SJCRH30 (cell line): ENCODE measurements around the gene R3HDML. TPM values are rescaled to one million over a fixed set of nuclear protein-coding genes. Genes with fewer than 3 reads are reported as not detected.

Experiments
- DNase-seq, 2 experiments: peaks; one replicate each; pipeline ENCODE4 v3.0.0-alpha.2; 2015 to 2020
- H3K27ac ChIP-seq: fragments of 250-450 bp; sonication (Bioruptor Pico); 2 replicates; pipeline ENCODE4 v1.5.1; 2020; ENCODE audit warnings: mild to moderate bottlenecking, moderate library complexity
- H3K27me3 ChIP-seq: fragments of 250-450 bp; sonication (Bioruptor Pico); 2 replicates; pipeline ENCODE4 v1.5.1; 2020; ENCODE audit warnings: mild to moderate bottlenecking, moderate library complexity
- H3K36me3 ChIP-seq: fragments of 250-450 bp; sonication (Bioruptor Pico); 2 replicates; pipeline ENCODE4 v1.5.1; 2020; ENCODE audit warnings: mild to moderate bottlenecking, moderate library complexity
- H3K4me1 ChIP-seq: fragments of 250-450 bp; sonication (Bioruptor Pico); 2 replicates; pipeline ENCODE4 v1.5.1; 2020; ENCODE audit warnings: mild to moderate bottlenecking, moderate library complexity
- H3K4me3 ChIP-seq: fragments of 250-450 bp; sonication (Bioruptor Pico); 2 replicates; pipeline ENCODE4 v1.5.1; 2020; ENCODE audit warnings: mild to moderate bottlenecking, moderate library complexity
- H3K9me3 ChIP-seq: fragments of 250-450 bp; sonication (Bioruptor Pico); replicated peaks from 2 replicates; pipeline ENCODE4 v1.5.1; 2020; ENCODE audit warnings: mild to moderate bottlenecking, moderate library complexity
- total RNA-seq: library from RNA; depleted of rRNA; stranded (reverse); fragments of >200 nt; shearing (Covaris generic); gene quantifications from 2 replicates; pipeline ENCODE4 v1.2.3, GENCODE V29; 2014

R3HDML gene
- total RNA-seq, 1 experiment from 2014 or later: not detected

DNA sequence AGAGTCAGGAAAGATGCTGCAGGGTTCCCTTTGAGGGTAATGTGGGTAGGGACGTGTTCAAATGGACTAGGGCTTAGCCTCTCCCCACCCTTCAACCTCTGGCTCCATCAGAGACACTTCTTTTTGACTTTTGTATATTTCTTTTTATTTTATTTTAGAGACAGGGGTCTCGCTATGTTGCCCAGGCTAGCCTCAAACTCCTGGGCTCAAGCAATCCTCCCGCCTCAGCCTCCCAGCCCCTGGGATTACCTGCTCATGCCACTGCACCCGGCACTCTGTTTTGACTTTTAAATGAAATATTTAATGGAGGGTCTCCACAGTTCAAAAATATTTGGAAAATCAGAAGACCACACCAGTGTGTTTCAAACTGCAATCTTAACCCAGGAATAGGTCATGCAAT is 27.2 kb downstream of the R3HDML start:
- Histone ChIP-seq H3K4me1 (no peaks in the 10 kb centered on the region), H3K4me3 (no peak overlapping the region), H3K9me3 (no peaks in the 10 kb centered on the region), H3K36me3 (no peaks in the 10 kb centered on the region), H3K27me3 (0 out of 2 replicates have a peak, but pooled peaks cover 6% of the 10 kb centered on the region), H3K27ac (no peak overlapping the region)
- DNase-seq: no peak

GRCh38 chr20:44364780-44365179 is 27.9 kb downstream of the R3HDML start:
- Histone ChIP-seq H3K36me3 (no peaks in the 10 kb centered on the region), H3K4me3 (no peak overlapping the region), H3K4me1 (no peaks in the 10 kb centered on the region), H3K27ac (no peak overlapping the region), H3K9me3 (no peaks in the 10 kb centered on the region), H3K27me3 (0 out of 2 replicates have a peak, but pooled peaks cover 6% of the 10 kb centered on the region)
- DNase-seq: no peak

DNA sequence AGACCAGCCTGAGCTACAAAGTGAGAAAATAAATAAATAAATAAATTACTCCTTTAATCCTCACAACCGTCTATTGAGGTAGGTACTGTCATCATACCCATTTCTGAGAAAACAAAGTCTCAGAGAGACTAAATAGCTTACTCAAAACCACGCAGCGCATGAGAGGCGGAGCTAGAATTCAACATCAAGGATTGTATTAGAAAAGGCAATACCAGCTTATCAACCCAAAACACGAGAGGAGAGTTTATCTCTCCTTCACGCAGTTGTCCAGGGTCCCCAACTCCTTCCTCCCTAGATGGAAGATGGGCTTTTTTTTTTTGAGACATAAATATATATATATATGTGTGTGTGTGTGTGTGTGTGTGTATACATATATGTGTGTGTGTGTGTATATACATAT is 30.9 kb downstream of the R3HDML start:
- DNase-seq: no peak

DNA sequence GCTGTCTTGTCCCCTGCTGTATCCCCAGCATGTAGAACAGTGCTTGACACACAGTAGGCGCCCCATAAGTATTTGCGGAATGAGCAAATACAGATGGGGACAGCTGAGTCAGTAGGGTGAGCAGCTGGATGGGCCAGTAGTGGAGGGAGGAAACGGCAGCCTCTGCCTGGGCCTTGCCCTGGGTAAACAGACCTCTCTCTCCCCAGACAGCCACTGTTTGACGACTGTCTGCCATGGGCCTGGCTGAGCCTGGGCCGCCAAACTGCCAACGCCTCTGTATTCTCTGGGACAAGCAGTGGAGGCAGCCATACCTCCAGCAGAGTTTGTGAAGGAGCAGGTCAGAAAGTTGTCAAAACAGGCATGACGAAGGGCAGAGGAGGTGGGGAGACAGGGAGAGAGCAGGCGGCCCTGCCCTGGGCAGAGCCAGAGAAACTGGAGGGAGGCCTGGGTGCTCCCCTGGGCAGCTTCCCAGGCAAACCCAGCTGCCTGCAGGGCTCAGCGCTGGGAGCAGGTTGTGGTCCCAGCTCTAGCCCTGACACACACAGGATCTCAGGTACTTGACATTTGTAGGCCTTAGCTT is 33.9 kb downstream of the R3HDML start:
- no peak overlapping the region for H3K27ac ChIP-seq
- H3K4me1 ChIP-seq: no peaks in the 10 kb centered on the region
- 0 out of 2 replicates have a peak, but pooled peaks cover 8% of the 10 kb centered on the region for H3K27me3 ChIP-seq
- no peaks in the 10 kb centered on the region for H3K9me3 ChIP-seq
- DNase-seq: peak; percentile 39 to 40
- H3K36me3 ChIP-seq: no peaks in the 10 kb centered on the region
- H3K4me3 ChIP-seq: no peak overlapping the region

More for the DNA sequence above, 30.9 kb downstream of the R3HDML start:
- Histone ChIP-seq H3K36me3 (no peaks in the 10 kb centered on the region), H3K27ac (no peak overlapping the region), H3K27me3 (no peaks in the 10 kb centered on the region), H3K4me1 (no peaks in the 10 kb centered on the region), H3K4me3 (no peak overlapping the region), H3K9me3 (no peaks in the 10 kb centered on the region)

GRCh38 chr20:44382641-44383040 is 45.8 kb downstream of the R3HDML start:
- Histone ChIP-seq H3K36me3 (no peaks in the 10 kb centered on the region), H3K4me3 (no peak overlapping the region), H3K4me1 (no peaks in the 10 kb centered on the region), H3K9me3 (no peaks in the 10 kb centered on the region), H3K27me3 (peaks cover 22% of the 10 kb centered on the region), H3K27ac (no peak overlapping the region)
- no peak for DNase-seq

DNA sequence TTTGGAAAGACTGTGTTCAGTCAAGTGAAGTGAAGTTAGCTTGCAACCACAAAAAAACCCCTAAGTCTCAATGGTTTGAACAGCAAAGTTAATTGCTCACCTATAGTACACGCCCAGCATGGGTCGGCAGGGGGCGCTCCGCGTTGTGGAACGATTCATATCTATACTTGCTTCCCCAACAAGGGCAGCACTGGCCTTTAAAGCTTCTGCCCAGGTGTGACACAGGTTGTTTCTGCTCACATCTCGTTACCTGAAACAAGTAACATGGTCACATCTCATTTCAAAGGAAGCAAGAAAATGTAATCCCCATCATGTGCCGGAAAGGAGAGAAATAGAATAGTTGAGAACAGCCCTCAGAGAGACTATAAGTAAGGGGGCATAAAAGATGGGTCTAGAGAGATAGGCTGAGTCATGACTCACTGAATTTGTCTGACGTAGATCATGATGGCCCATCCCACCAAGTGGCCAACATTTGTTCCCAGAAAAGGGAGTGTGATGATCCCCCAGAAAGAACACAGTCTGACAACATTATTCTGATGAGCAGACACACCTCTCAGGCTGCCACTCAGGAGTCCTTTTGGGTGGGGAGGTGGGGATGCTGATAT is 47.7 kb downstream of the R3HDML start:
- no peaks in the 10 kb centered on the region for H3K36me3 ChIP-seq
- H3K4me3 ChIP-seq: no peak overlapping the region
- H3K27me3 ChIP-seq: peaks cover 30% of the 10 kb centered on the region
- no peaks in the 10 kb centered on the region for H3K9me3 ChIP-seq
- DNase-seq: peak; percentile 83 to 89
- no peaks in the 10 kb centered on the region for H3K4me1 ChIP-seq
- H3K27ac ChIP-seq: no peak overlapping the region

DNA sequence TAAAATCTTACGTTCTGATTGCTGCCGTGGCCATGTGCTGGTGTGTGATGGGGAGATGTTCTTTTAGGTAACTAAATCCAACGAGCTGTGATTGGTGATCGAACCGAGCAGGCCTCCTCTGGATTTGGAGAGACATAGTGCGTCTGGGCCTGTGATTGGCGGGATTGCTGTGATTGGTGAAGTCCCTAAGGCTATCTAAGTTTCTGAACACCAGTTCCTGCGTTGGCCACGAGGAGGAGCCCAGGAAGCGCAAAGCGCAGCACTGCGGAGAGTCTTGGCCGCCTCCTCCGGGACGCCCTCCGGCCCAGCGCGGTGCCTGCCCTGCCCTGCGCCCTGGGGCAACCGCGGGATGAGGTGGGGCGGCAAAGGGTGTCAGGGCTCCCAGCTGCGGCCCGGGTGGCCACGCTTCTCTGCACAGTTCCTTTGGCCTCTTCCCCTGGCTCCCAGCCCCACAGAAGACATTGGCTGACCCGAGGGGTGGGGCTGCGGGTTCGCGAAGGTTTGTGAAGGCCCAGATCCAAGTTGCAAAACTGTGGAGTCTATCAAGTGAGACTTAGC is 51.7 kb downstream of the R3HDML start:
- no peaks in the 10 kb centered on the region for H3K9me3 ChIP-seq
- DNase-seq: peak; percentile 55 to 64
- H3K36me3 ChIP-seq: no peaks in the 10 kb centered on the region
- H3K27me3 ChIP-seq: peaks cover 44% of the 10 kb centered on the region
- H3K4me1 ChIP-seq: no peaks in the 10 kb centered on the region
- H3K4me3 ChIP-seq: no peak overlapping the region
- no peak overlapping the region for H3K27ac ChIP-seq

DNA sequence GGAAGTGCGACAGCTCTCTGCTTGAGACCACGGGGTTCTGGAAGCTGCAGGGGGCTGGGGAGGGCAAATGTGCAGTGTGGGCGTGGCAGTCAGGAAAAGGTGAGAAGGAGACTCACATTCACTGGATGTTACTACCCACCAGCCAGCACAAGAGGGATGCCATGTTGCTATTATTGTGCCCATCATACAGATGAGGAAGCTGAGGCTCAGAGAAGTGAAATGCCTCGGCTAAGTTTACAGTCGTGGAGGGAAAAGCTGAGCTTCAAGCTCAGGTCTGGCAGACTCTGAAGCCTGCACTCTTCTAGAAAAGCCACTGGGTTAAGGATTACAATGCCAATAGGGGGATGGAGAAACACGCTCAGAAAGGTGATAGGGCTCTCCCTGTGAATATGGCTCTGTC is 53.0 kb downstream of the R3HDML start:
- DNase-seq: no peak
- H3K4me1 ChIP-seq: no peaks in the 10 kb centered on the region
- H3K27me3 ChIP-seq: peaks cover 55% of the 10 kb centered on the region
- no peaks in the 10 kb centered on the region for H3K9me3 ChIP-seq
- no peak overlapping the region for H3K4me3 ChIP-seq
- no peaks in the 10 kb centered on the region for H3K36me3 ChIP-seq
- H3K27ac ChIP-seq: no peak overlapping the region

DNA sequence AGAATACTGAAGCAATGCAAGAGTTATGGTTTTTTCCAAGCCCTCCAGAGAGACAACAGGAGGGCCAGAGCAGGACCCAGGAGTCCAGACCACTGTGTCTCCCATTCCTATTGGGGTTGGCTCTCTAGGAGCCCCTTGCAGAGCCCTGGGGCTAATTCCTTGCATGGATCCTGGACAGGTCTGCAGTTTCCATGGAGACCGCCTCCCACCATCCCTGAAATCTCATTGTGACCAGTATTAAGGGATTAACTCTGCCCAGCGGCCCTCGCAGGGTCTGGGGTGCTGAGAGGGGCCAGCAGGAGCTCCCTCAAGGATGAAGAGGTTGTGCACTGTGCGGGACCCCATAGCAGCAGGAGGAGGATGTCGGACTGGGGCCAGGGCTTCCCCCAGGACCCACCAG is 53.4 kb downstream of the R3HDML start:
- DNase-seq: no peak
- no peaks in the 10 kb centered on the region for H3K4me1 ChIP-seq
- H3K27ac ChIP-seq: no peak overlapping the region
- peaks cover 59% of the 10 kb centered on the region for H3K27me3 ChIP-seq
- H3K4me3 ChIP-seq: no peak overlapping the region
- no peaks in the 10 kb centered on the region for H3K9me3 ChIP-seq
- no peaks in the 10 kb centered on the region for H3K36me3 ChIP-seq

DNA sequence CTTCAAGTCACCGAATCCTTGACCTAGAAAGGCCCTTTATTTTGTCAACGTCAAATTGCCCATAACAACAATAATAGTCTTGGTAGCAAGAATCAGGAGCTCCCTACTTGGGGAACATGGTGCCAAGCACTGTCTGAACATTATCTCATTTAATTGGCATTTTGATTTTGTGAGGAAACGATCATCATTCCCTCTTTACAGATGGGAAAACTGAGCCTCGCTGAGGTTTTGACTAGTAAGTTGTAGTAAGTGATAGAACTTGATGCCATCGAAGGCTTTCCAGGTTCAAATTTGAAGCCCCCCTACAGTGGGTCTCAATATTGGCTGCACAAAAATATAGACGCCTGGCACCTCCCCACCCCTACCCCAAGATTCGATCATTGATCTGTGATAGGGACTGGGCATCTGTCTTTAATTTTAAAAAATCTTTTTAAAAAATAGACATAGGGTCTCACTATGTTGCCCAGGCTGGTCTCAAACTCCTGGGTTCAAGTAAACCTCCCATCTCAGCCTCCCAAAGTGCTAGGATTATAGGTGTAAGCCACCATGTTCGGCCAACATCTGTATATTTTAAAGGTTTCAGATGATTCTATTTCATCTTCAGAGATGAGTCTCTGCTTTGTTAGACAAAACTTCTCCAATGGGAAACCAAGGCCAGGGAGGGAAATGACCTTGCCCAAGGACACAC is 55.4 kb downstream of the R3HDML start:
- Histone ChIP-seq H3K27me3 (peaks cover 57% of the 10 kb centered on the region), H3K36me3 (no peaks in the 10 kb centered on the region), H3K4me3 (no peak overlapping the region), H3K27ac (no peak overlapping the region), H3K9me3 (no peaks in the 10 kb centered on the region), H3K4me1 (no peaks in the 10 kb centered on the region)
- no peak for DNase-seq

- Histone ChIP-seq H3K27ac (no peak overlapping the region), H3K27me3 (peaks cover 61% of the 10 kb centered on the region), H3K9me3 (no peaks in the 10 kb centered on the region), H3K4me1 (no peaks in the 10 kb centered on the region), H3K4me3 (no peak overlapping the region), H3K36me3 (no peaks in the 10 kb centered on the region)
- no peak for DNase-seq
These were observed 56.1 kb downstream of the R3HDML start for GRCh38 chr20:44392776-44393607.

DNA sequence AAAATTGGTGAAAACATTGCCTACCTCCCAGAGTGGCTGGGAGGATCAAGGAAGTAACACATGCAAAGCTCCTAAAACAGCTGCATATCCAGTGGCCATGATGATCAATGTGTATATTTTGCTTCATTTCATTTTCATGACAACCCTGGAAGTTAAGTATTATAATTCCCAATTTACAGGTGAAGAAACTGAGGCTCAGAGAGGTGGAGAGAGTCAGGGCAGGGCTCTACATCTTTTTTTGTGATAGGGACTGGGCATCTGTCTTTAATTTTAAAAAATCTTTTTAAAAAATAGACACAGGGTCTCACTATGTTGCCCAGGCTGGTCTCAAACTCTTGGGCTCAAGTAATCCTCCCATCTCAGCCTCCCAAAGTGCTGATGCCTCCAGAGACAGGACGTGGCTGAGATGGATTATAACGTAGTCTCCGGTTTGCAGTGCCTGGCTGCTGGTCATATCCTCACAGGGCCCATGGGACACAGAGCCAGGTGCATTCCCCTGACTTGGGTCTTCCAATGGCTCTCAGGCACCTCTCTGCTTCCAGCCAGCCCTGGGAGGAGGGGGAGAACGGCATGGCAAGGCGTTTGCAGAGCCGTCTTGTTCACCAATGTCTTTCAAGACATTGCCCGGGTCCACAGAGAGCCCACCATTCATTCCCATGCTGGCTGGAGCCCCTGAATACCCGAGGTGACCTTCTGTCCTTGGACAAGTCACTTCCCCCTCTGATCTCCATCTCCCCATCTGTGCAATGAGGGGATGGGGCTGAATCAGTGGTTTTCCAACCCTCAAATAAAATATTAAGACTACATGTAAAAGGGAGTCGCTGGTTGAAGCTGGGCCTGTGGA is 57.0 kb downstream of the R3HDML start:
- DNase-seq: no peak
- Histone ChIP-seq H3K27ac (no peak overlapping the region), H3K4me3 (no peak overlapping the region), H3K27me3 (peaks cover 63% of the 10 kb centered on the region), H3K9me3 (no peaks in the 10 kb centered on the region), H3K36me3 (no peaks in the 10 kb centered on the region), H3K4me1 (no peaks in the 10 kb centered on the region)

GRCh38 chr20:44394452-44394701 is 57.5 kb downstream of the R3HDML start:
- H3K9me3 ChIP-seq: no peaks in the 10 kb centered on the region
- DNase-seq: no peak
- no peak overlapping the region for H3K27ac ChIP-seq
- H3K4me1 ChIP-seq: no peaks in the 10 kb centered on the region
- no peak overlapping the region for H3K4me3 ChIP-seq
- no peaks in the 10 kb centered on the region for H3K36me3 ChIP-seq
- H3K27me3 ChIP-seq: peaks cover 63% of the 10 kb centered on the region

- Histone ChIP-seq H3K36me3 (no peaks in the 10 kb centered on the region), H3K27ac (no peak overlapping the region), H3K4me1 (no peaks in the 10 kb centered on the region), H3K4me3 (no peak overlapping the region), H3K27me3 (peaks cover 64% of the 10 kb centered on the region), H3K9me3 (no peaks in the 10 kb centered on the region)
- DNase-seq: no peak
These were observed 58.0 kb downstream of the R3HDML start for GRCh38 chr20:44394702-44395460.
